Ovary (tissue), 3 donors: ENCODE results near the gene CST3.

ENCODE experiments used
- CTCF ChIP-seq, 3 donors: fragments of 450-650 bp in 2 of 3; fragments of 200-600 bp in 1 of 3; IDR thresholded peaks; one replicate each; pipeline versions ENCODE4 v1.5.1 to v1.8.0; 2016 to 2022; ENCODE audit warnings: antibody characterized with exemption in 3 of 3, mild to moderate bottlenecking in 1 of 3
- POLR2A ChIP-seq: fragments of 450-650 bp; IDR thresholded peaks from one replicate; pipeline ENCODE4 v1.6.1; 2017; ENCODE audit warnings: antibody characterized with exemption, mild to moderate bottlenecking, moderate library complexity
- donor health status: DM: no; HTN: no; CAD: no.

- TF ChIP-seq CTCF (IDR thresholded peaks at IDR 0.05): no peak
- TF ChIP-seq POLR2A: no peak
Measured at GRCh38 chr20:23656372-23656771, 18.6 kb upstream of the CST3 start.
